Bronchial epithelial cell (primary cell): ENCODE results near the gene SLC2A9. TPM values are rescaled to one million over a fixed set of nuclear protein-coding genes. Genes with fewer than 3 reads are reported as not detected.

ENCODE experiments used
- DNase-seq: peaks from one replicate; pipeline ENCODE4 v3.0.0-alpha.2; 2010; ENCODE audit warnings: low read depth
- FAIRE-seq: peaks from 2 replicates; lab custom pipeline; 2011; peaks lifted over from hg19 to GRCh38; lab: Jason Lieb, UNC
- H3K27me3 ChIP-seq: 2 replicates; pipeline ENCODE4 v1.5.1; 2011; ENCODE audit warnings: low read length; ENCODE audit not compliant: control insufficient read depth, insufficient read depth
- H3K36me3 ChIP-seq: 2 replicates; pipeline ENCODE4 v1.5.1; 2011; ENCODE audit warnings: low read length; ENCODE audit not compliant: control insufficient read depth, insufficient read depth
- H3K4me3 ChIP-seq: 2 replicates; pipeline ENCODE4 v1.5.1; 2011; ENCODE audit warnings: mild to moderate bottlenecking, low read depth, low read length, control low read depth
- total RNA-seq: library from RNA; depleted of rRNA; stranded (reverse); fragments of >200 nt; gene quantifications from 2 replicates; pipeline ENCODE4 v1.2.1, GENCODE V29; 2014
- TF ChIP-seq, protein P1 (sequence below): IDR thresholded peaks from 2 replicates; pipeline ENCODE4 v1.5.1; 2011; ENCODE audit warnings: mild to moderate bottlenecking, moderate library complexity, low read length, control low read depth, inconsistent platforms; ENCODE audit not compliant: insufficient read depth, severe bottlenecking

SLC2A9 gene
- total RNA-seq, 1 donor from 2014 or later, result 29.7 TPM

DNA sequence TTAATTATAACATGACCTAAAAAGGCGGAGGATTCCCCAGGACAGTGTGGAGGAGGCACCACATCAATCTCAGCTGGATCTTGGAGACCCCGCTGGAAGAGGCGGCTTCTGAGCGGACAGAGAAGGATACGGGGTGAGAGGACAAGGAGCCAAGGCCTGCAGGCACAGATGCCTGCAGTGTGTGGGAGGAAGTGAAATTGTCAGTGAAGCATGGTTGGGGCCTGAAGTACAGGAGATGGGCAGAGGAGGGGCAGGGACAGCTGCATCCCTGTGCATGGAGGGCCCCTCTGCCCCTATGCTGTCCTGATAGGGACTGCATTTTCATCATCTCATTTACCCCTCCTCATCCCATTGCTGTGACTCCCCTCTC, 1.7 kb upstream of the SLC2A9 start:
- FAIRE-seq (no peak), DNase-seq (no peak)
- Histone ChIP-seq H3K4me3 (no peak overlapping the region), H3K36me3 (peaks cover under 1% of the 10 kb centered on the region), H3K27me3 (no peaks in the 10 kb centered on the region)
- TF ChIP-seq, protein P1, sequence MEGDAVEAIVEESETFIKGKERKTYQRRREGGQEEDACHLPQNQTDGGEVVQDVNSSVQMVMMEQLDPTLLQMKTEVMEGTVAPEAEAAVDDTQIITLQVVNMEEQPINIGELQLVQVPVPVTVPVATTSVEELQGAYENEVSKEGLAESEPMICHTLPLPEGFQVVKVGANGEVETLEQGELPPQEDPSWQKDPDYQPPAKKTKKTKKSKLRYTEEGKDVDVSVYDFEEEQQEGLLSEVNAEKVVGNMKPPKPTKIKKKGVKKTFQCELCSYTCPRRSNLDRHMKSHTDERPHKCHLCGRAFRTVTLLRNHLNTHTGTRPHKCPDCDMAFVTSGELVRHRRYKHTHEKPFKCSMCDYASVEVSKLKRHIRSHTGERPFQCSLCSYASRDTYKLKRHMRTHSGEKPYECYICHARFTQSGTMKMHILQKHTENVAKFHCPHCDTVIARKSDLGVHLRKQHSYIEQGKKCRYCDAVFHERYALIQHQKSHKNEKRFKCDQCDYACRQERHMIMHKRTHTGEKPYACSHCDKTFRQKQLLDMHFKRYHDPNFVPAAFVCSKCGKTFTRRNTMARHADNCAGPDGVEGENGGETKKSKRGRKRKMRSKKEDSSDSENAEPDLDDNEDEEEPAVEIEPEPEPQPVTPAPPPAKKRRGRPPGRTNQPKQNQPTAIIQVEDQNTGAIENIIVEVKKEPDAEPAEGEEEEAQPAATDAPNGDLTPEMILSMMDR, result no peak

GRCh38 chr4:10022346-10023049, 1.2 kb upstream of the SLC2A9 start:
- FAIRE-seq, result peak; percentile 40
- peak; percentile 51 for DNase-seq
- Histone ChIP-seq H3K36me3 (peaks cover 3% of the 10 kb centered on the region), H3K4me3 (no peak overlapping the region), H3K27me3 (no peaks in the 10 kb centered on the region)
- TF ChIP-seq, protein P1, result no peak

DNA sequence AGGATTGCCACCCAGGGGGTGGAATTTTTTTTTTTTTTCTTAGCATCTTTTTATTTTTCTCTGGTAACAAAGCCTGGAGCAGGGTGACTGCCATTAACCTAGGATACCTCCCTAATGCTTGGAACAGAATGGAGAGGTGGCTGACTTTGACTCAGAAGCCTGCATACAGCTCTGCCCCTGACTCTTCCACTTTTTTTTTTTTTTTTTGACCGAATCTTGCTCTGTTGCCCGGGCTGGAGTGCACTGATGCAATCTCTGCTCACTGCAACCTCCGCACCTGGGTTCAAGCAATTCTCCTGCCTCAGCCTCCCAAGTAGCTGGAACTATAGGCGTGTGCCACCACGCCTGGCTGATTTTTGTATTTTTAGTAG, 341 bp upstream of the SLC2A9 start:
- Histone ChIP-seq H3K27me3 (no peaks in the 10 kb centered on the region), H3K36me3 (peaks cover 5% of the 10 kb centered on the region), H3K4me3 (peak overlapping the region; percentile 54)
- FAIRE-seq (no peak), DNase-seq (no peak)
- TF ChIP-seq, protein P1, result no peak

GRCh38 chr4:10020106-10020505, 1.2 kb downstream of the SLC2A9 start:
- Histone ChIP-seq H3K27me3 (no peaks in the 10 kb centered on the region), H3K4me3 (peak overlapping the region; percentile 54), H3K36me3 (peaks cover 7% of the 10 kb centered on the region)
- TF ChIP-seq, protein P1, result no peak
- DNase-seq (no peak), FAIRE-seq (no peak)

GRCh38 chr4:10019521-10020051, 1.7 kb downstream of the SLC2A9 start:
- peaks cover 7% of the 10 kb centered on the region for H3K36me3 ChIP-seq
- peak overlapping the region; percentile 0 for H3K4me3 ChIP-seq
- H3K27me3 ChIP-seq, result no peaks in the 10 kb centered on the region
- TF ChIP-seq, protein P1, result no peak
- no peak for DNase-seq
- no peak for FAIRE-seq
